GM10248 (cell line): ENCODE data around the gene BSG.

Source experiments
- CTCF ChIA-PET: fragments of 300-600 bp; sonication (Branson Sonifier 250); formaldehyde crosslinking; extraction: SDS; loops from one replicate; lab custom pipeline; 2021; ENCODE audit warnings: antibody characterized with exemption; lab: Yijun Ruan, JAX
- POLR2A ChIA-PET: fragments of 350-650 bp; sonication (Branson Sonifier 250); formaldehyde crosslinking; extraction: SDS; loops from one replicate; lab custom pipeline; 2020; ENCODE audit warnings: antibody characterized with exemption; lab: Yijun Ruan, JAX
- DNase-seq: peaks from one replicate; pipeline ENCODE4 v3.0.0; 2012; ENCODE audit errors: extremely low spot score
- TF ChIP-seq, protein P1 (sequence below): IDR thresholded peaks from 2 replicates; pipeline ENCODE4 v1.5.1; 2012; ENCODE audit warnings: mild to moderate bottlenecking, low read depth; ENCODE audit errors: extremely low read depth, missing control alignments, control extremely low read depth

Gene BSG

DNA sequence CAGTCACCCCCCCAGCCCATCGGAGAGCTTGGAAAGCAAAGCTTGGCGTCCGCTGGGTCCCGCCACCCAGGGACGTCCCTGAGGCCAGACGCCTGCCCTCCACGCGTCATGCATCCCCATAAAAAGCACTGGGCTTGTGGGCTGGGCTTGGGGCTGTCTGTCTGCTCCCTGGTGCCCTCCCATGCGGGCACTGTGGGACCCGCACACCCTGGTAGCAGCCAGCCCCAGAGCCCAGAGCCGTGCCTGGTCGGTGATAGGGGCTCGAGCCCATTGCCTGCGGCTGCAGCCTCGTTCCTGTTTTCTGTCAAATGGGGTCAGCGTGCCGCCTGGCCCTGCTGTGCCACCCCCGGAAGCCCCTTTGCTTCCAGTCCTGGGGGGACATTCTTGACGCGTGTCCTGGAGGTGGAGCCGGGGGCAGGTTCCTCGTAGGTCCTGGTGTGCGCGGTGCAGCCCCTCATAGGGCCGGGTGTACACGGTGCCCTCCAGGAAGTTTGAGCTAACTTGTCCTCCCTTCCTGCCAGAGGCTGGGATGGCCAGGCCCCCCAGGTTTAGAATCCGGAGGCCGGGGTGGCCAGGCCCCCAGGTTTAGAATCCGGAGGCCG lies 32.9 kb upstream of the BSG start:
- TF ChIP-seq, protein P1, sequence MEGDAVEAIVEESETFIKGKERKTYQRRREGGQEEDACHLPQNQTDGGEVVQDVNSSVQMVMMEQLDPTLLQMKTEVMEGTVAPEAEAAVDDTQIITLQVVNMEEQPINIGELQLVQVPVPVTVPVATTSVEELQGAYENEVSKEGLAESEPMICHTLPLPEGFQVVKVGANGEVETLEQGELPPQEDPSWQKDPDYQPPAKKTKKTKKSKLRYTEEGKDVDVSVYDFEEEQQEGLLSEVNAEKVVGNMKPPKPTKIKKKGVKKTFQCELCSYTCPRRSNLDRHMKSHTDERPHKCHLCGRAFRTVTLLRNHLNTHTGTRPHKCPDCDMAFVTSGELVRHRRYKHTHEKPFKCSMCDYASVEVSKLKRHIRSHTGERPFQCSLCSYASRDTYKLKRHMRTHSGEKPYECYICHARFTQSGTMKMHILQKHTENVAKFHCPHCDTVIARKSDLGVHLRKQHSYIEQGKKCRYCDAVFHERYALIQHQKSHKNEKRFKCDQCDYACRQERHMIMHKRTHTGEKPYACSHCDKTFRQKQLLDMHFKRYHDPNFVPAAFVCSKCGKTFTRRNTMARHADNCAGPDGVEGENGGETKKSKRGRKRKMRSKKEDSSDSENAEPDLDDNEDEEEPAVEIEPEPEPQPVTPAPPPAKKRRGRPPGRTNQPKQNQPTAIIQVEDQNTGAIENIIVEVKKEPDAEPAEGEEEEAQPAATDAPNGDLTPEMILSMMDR = no peak
- DNase-seq = no peak
- ChIA-PET POLR2A (no interaction called here), CTCF (no interaction called here)

DNA sequence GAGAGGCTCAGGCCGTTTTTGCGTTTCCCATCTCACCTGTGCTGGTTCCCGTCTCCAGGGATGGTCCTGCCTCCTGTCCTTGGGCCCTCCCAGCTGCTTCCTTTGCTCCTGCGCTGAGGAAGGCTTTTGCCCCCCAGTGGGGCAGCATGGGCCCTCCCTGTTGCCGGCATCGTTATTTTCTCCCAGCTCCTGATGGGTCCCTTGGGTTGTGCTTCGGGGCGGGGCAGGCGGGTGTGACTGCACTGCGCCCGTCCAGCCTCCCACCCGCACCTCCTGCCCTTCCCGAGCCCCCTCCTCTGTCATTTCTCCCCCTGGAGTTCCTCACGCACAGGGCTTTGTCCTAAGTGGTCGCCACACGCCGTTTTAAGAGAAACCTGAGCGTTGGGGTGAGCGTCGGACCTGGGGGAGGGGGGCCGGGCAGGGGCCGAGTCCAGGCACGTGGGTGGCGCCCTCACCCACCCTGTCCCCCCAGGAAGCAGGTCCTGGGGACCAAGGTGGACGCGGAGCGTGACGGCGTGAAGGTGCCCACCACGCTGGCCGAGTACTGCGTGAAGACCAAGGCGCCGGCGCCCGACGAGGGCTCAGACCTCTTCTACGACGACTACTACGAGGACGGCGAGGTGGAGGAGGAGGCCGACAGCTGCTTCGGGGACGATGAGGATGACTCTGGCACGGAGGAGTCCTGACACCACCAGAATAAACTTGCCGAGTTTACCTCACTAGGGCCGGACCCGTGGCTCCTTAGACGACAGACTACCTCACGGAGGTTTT lies 31.3 kb upstream of the BSG start:
- TF ChIP-seq, protein P1 = no peak
- ChIA-PET CTCF (interaction anchor here (1.9 kb wide), 1 partner anchor 8 kb away, joined by 5 read pairs; no protein-coding TSS in a partner anchor), POLR2A (no interaction called here)

DNA sequence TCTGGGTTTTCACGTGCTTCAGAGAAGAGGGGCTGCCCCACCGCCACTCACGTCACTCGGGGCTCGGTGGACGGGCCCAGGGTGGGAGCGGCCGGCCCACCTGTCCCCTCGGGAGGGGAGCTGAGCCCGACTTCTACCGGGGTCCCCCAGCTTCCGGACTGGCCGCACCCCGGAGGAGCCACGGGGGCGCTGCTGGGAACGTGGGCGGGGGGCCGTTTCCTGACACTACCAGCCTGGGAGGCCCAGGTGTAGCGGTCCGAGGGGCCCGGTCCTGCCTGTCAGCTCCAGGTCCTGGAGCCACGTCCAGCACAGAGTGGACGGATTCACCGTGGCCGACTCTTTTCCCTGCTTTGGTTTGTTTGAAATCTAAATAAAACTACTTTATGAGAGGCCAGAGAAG lies 30.7 kb upstream of the BSG start:
- ChIA-PET POLR2A (interaction anchor here (1.1 kb wide), 1 partner anchor 10 kb away, joined by 3 read pairs; the partner anchor contains the start of gene CDC34), CTCF (interaction anchor here (1.5 to 1.9 kb wide), 2 partner anchors 9 to 10 kb away, joined by 4 to 5 read pairs; partner anchors contain the start of gene CDC34)
- DNase-seq = no peak
- TF ChIP-seq, protein P1 = no peak

More for the DNA sequence above, 31.3 kb upstream of the BSG start:
- no peak for DNase-seq

DNA sequence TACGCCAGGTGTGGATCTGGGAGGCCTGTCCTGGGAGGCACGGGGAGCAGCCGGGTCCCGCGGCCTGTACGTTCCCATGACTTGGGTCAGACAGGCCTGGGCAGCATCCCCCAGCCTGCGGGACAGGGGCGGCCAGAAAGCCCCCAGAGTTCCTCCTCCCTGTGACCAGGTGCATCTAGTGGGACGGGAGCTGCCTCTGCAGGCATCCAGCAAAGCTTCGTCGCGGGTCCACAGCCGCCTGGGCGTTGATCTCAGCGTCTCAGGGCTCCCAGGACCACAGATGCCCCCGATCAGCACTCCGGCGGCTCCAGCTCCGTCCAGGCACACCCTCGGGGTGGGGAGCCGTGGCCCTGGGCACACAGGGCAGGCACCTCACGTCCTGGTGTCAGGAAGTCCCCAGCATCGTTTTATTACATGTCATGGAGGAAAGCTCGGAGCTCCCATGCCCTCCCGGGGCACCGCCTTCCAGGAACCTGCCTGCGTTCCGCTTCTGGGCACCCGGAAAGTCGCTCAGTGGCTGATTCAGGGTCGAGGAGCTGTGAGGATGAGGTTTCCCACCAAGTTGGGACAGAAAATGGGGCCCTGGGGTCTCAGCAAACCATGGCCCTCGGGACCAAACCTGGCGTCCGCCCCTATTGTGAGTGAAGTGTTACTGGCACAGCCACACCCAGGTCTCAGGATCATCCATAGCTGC lies 30.1 kb upstream of the BSG start:
- POLR2A ChIA-PET = interaction anchor here (1.1 kb wide), 1 partner anchor 11 kb away, joined by 3 read pairs; the partner anchor contains the start of gene CDC34
- TF ChIP-seq, protein P1 = no peak
- CTCF ChIA-PET = interaction anchor here (1.5 to 1.9 kb wide), 2 partner anchors 9 to 11 kb away, joined by 4 to 5 read pairs; partner anchors contain the start of gene CDC34
- no peak for DNase-seq

DNA sequence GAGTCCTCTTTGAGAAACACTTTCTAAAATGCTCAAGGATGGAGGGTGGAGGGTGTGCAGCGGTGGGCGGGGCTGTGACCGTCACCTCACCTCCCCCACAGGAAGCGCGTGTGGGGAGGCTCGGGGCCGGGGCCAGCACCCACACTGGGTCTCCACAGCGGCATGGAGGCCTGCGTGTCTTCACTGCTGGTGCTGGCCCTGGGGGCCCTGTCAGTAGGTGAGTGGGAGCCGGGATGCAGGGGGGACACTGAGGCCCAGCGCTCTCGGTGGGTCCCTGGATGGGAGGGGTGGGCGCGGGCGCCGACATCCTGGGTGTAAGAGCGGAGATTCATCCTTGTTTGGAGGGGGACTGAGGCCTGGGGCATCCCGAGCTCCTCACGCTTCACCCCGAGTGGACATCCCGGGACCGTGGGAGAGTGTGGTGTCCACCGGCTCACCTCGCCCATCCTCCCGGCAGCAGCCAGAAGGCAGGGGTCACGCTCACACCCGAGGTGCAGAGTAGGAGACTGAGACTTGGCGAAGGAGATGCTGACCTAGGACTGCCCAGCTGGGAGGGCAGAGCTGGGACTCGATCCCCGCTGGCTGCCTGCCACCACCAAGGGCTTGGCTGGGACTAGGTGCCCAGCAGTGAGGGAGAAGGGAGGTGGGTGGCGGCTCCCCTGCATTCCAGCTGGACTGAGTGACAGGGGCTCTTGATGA lies 28.3 kb upstream of the BSG start, which contains the start of gene GZMM:
Gene GZMM, plus strand, starts transcription at position 144 of the 699 bp plus-strand sequence. Its CDS starts 19 bp downstream, at position 163.
- TF ChIP-seq, protein P1 = no peak
- ChIA-PET POLR2A (no interaction called here), CTCF (no interaction called here)
- no peak for DNase-seq
